ENCODE measurements around the gene XIRP1.

The XIRP1 gene

GRCh38 chr3:39146611-39147591 lies 45.5 kb downstream of the XIRP1 start:
- no peaks in the 10 kb centered on the region for H3K9me3 ChIP-seq (ENCODE audit: insufficient read depth, low read depth, low read length)
- no peaks in the 10 kb centered on the region for H3K27me3 ChIP-seq (ENCODE audit: insufficient read depth, low read length)
- H3K4me1 ChIP-seq (ENCODE audit: insufficient read depth, low read length) = peaks cover 47% of the 10 kb centered on the region
- no peak overlapping the region for H3K4me3 ChIP-seq (ENCODE audit: low read length)
- peaks cover 46% of the 10 kb centered on the region for H3K36me3 ChIP-seq (ENCODE audit: insufficient read depth, low read length)
- 67% methylated on average over 14 of the region's 15 CpGs for WGBS
- peak overlapping the region; percentile 59 for H3K27ac ChIP-seq (ENCODE audit: low read depth, low read length)
- peak overlapping the region; percentile 29; the same call in 1 of the 2 replicates for H3K9ac ChIP-seq (ENCODE audit: low read depth, low read length)

GRCh38 chr3:39146083-39146501 lies 46.3 kb downstream of the XIRP1 start:
- H3K4me1 ChIP-seq (ENCODE audit: insufficient read depth, low read length) = peaks cover 39% of the 10 kb centered on the region

GRCh38 chr3:39144748-39145380 lies 47.5 kb downstream of the XIRP1 start:
- Histone ChIP-seq H3K36me3 (ENCODE audit: insufficient read depth, low read length) (peaks cover 65% of the 10 kb centered on the region), H3K9me3 (ENCODE audit: insufficient read depth, low read depth, low read length) (no peaks in the 10 kb centered on the region), H3K27ac (ENCODE audit: low read depth, low read length) (no peak overlapping the region), H3K4me1 (ENCODE audit: insufficient read depth, low read length) (peaks cover 27% of the 10 kb centered on the region), H3K27me3 (ENCODE audit: insufficient read depth, low read length) (no peaks in the 10 kb centered on the region), H3K9ac (ENCODE audit: low read depth, low read length) (no peak overlapping the region), H3K4me3 (ENCODE audit: low read length) (no peak overlapping the region)
- WGBS = 94% methylated on average over 23 of the region's 23 CpGs

More at GRCh38 chr3:39146083-39146501, 46.3 kb downstream of the XIRP1 start:
- Histone ChIP-seq H3K27ac (ENCODE audit: low read depth, low read length) (no peak overlapping the region), H3K4me3 (ENCODE audit: low read length) (no peak overlapping the region), H3K27me3 (ENCODE audit: insufficient read depth, low read length) (no peaks in the 10 kb centered on the region), H3K9me3 (ENCODE audit: insufficient read depth, low read depth, low read length) (no peaks in the 10 kb centered on the region), H3K36me3 (ENCODE audit: insufficient read depth, low read length) (peaks cover 55% of the 10 kb centered on the region), H3K9ac (ENCODE audit: low read depth, low read length) (no peak overlapping the region)
- 85% methylated on average over 11 of the region's 11 CpGs for WGBS

- 94% methylated on average over 20 of the region's 20 CpGs for WGBS
- peaks cover 65% of the 10 kb centered on the region for H3K36me3 ChIP-seq (ENCODE audit: insufficient read depth, low read length)
Measured at GRCh38 chr3:39144095-39144747, 48.2 kb downstream of the XIRP1 start.

GRCh38 chr3:39143051-39143885 lies 49.1 kb downstream of the XIRP1 start:
- Histone ChIP-seq H3K27me3 (ENCODE audit: insufficient read depth, low read length) (no peaks in the 10 kb centered on the region), H3K4me1 (ENCODE audit: insufficient read depth, low read length) (peaks cover 11% of the 10 kb centered on the region), H3K4me3 (ENCODE audit: low read length) (no peak overlapping the region), H3K36me3 (ENCODE audit: insufficient read depth, low read length) (peaks cover 65% of the 10 kb centered on the region), H3K9me3 (ENCODE audit: insufficient read depth, low read depth, low read length) (no peaks in the 10 kb centered on the region), H3K9ac (ENCODE audit: low read depth, low read length) (no peak overlapping the region), H3K27ac (ENCODE audit: low read depth, low read length) (no peak overlapping the region)
- WGBS = 84% methylated on average over 14 of the region's 14 CpGs

More at GRCh38 chr3:39144095-39144747, 48.2 kb downstream of the XIRP1 start:
- Histone ChIP-seq H3K4me3 (ENCODE audit: low read length) (no peak overlapping the region), H3K27ac (ENCODE audit: low read depth, low read length) (no peak overlapping the region), H3K4me1 (ENCODE audit: insufficient read depth, low read length) (peaks cover 20% of the 10 kb centered on the region), H3K9ac (ENCODE audit: low read depth, low read length) (no peak overlapping the region), H3K9me3 (ENCODE audit: insufficient read depth, low read depth, low read length) (no peaks in the 10 kb centered on the region), H3K27me3 (ENCODE audit: insufficient read depth, low read length) (no peaks in the 10 kb centered on the region)

- H3K9me3 ChIP-seq (ENCODE audit: insufficient read depth, low read depth, low read length) = no peaks in the 10 kb centered on the region
- H3K4me1 ChIP-seq (ENCODE audit: insufficient read depth, low read length) = no peaks in the 10 kb centered on the region; the same call in 1 of the 2 replicates
- WGBS = 89% methylated on average over 4 of the region's 5 CpGs
- no peak overlapping the region for H3K4me3 ChIP-seq (ENCODE audit: low read length)
- no peaks in the 10 kb centered on the region for H3K27me3 ChIP-seq (ENCODE audit: insufficient read depth, low read length)
- H3K36me3 ChIP-seq (ENCODE audit: insufficient read depth, low read length) = peaks cover 65% of the 10 kb centered on the region
- H3K9ac ChIP-seq (ENCODE audit: low read depth, low read length) = no peak overlapping the region
- no peak overlapping the region for H3K27ac ChIP-seq (ENCODE audit: low read depth, low read length)
Measured at GRCh38 chr3:39142067-39142466, 50.3 kb downstream of the XIRP1 start.

- peaks cover 64% of the 10 kb centered on the region for H3K36me3 ChIP-seq (ENCODE audit: insufficient read depth, low read length)
- no peaks in the 10 kb centered on the region for H3K9me3 ChIP-seq (ENCODE audit: insufficient read depth, low read depth, low read length)
- no peak overlapping the region for H3K27ac ChIP-seq (ENCODE audit: low read depth, low read length)
- no peak overlapping the region for H3K9ac ChIP-seq (ENCODE audit: low read depth, low read length)
- no peak overlapping the region for H3K4me3 ChIP-seq (ENCODE audit: low read length)
- H3K27me3 ChIP-seq (ENCODE audit: insufficient read depth, low read length) = no peaks in the 10 kb centered on the region
- no peaks in the 10 kb centered on the region for H3K4me1 ChIP-seq (ENCODE audit: insufficient read depth, low read length)
- WGBS = 93% methylated on average over 4 of the region's 4 CpGs
Measured at GRCh38 chr3:39141171-39141995, 51.0 kb downstream of the XIRP1 start.

- Histone ChIP-seq H3K27ac (ENCODE audit: low read depth, low read length) (no peak overlapping the region), H3K4me3 (ENCODE audit: low read length) (no peak overlapping the region), H3K27me3 (ENCODE audit: insufficient read depth, low read length) (no peaks in the 10 kb centered on the region), H3K36me3 (ENCODE audit: insufficient read depth, low read length) (peaks cover 54% of the 10 kb centered on the region), H3K9ac (ENCODE audit: low read depth, low read length) (no peak overlapping the region), H3K4me1 (ENCODE audit: insufficient read depth, low read length) (no peaks in the 10 kb centered on the region), H3K9me3 (ENCODE audit: insufficient read depth, low read depth, low read length) (no peaks in the 10 kb centered on the region)
- WGBS = 96% methylated on average over 2 of the region's 2 CpGs
Measured at GRCh38 chr3:39140341-39140971, 51.9 kb downstream of the XIRP1 start.

- Histone ChIP-seq H3K27ac (ENCODE audit: low read depth, low read length) (no peak overlapping the region), H3K4me1 (ENCODE audit: insufficient read depth, low read length) (no peaks in the 10 kb centered on the region), H3K36me3 (ENCODE audit: insufficient read depth, low read length) (peaks cover 44% of the 10 kb centered on the region), H3K27me3 (ENCODE audit: insufficient read depth, low read length) (no peaks in the 10 kb centered on the region), H3K4me3 (ENCODE audit: low read length) (no peak overlapping the region), H3K9me3 (ENCODE audit: insufficient read depth, low read depth, low read length) (no peaks in the 10 kb centered on the region), H3K9ac (ENCODE audit: low read depth, low read length) (no peak overlapping the region)
- 96% methylated on average over 2 of the region's 2 CpGs for WGBS
Measured at GRCh38 chr3:39139442-39139841, 53.0 kb downstream of the XIRP1 start.

All from HUES64 (cell line).